GM12864 (cell line): ENCODE data around the gene P2RY8.

Experiments
- DNase-seq: peaks from one replicate; pipeline ENCODE4 v3.0.0-alpha.2; 2011; ENCODE audit warnings: low read depth
- H3K4me3 ChIP-seq: 2 replicates; pipeline ENCODE4 v1.5.1; 2011; ENCODE audit warnings: mild to moderate bottlenecking, low read depth, low read length, control low read depth
- TF ChIP-seq, protein P1 (sequence below): IDR thresholded peaks from 2 replicates; pipeline ENCODE4 v1.5.1; 2011; ENCODE audit warnings: low read depth, mild to moderate bottlenecking, moderate library complexity, low read length, control low read depth, inconsistent platforms; ENCODE audit errors: missing control alignments

Gene P2RY8

DNA sequence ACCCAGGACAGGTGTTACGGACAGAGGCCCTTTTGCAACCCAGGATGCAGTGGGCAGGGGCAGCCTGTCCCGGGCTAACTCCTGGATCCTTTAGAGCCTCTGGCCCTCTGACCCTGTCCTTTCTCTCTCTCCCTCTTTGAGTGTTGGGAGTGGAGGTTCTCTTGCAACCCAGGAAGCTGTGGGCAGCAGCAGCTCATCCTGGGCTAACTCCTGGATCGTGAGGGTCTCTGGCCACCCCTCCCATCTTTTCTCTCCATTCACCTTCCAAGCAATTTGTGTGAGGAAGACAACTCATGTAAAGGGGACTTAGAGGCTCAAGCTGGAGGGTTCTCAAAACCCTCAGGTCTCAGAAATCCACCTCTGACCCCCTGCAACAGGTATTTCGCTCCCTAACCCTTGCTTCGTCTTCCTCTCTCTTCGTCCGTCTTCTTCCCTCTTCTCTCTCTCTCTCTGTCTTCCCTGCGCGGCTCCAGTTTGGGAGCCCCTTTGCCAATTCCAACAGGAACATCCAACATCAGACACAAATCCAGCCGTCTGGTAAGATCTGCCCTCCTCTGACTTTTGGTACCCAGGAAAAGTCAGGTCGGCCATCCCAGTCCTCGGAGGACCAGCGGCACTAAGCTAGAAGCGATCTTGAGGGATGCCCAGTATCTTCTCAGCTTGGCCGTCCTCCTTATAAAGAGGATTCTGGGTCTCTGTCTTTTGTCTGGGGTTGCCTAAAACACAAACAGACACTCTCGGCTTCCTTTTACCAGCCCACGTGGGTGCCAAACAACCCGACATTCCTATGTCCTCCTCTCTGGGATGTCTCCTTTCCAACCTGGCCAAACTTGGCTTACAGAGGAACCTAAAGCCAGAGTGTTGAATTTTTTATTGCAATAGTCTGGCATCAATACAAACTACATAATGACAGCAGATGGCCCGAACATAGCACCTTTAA is 92.2 kb downstream of the P2RY8 start:
- TF ChIP-seq, protein P1, sequence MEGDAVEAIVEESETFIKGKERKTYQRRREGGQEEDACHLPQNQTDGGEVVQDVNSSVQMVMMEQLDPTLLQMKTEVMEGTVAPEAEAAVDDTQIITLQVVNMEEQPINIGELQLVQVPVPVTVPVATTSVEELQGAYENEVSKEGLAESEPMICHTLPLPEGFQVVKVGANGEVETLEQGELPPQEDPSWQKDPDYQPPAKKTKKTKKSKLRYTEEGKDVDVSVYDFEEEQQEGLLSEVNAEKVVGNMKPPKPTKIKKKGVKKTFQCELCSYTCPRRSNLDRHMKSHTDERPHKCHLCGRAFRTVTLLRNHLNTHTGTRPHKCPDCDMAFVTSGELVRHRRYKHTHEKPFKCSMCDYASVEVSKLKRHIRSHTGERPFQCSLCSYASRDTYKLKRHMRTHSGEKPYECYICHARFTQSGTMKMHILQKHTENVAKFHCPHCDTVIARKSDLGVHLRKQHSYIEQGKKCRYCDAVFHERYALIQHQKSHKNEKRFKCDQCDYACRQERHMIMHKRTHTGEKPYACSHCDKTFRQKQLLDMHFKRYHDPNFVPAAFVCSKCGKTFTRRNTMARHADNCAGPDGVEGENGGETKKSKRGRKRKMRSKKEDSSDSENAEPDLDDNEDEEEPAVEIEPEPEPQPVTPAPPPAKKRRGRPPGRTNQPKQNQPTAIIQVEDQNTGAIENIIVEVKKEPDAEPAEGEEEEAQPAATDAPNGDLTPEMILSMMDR: no peak
- H3K4me3 ChIP-seq: no peak overlapping the region
- no peak for DNase-seq

DNA sequence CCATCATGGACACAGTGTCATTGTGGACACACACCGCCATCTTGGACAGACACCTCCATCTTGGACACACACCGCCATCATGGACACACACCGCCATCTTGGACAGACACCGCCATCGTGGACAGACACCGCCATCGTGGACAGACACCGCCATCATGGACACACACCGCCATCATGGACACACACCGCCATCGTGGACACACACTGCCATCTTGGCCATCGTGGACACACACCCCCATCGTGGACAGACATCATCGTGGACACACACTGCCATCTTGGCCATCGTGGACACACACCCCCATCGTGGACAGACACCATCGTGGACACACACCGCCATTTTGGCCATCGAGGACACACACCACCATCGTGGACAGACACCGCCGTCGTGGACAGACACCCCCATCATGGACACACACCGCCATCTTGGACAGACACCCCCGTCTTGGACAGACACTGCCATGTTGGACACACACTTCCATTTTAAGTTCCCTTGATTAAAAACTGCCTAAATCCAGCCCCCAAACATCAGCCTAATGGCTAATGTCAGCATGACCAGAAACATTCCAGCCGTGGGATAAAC is 93.4 kb downstream of the P2RY8 start:
- no peak for DNase-seq
- TF ChIP-seq, protein P1: no peak

DNA sequence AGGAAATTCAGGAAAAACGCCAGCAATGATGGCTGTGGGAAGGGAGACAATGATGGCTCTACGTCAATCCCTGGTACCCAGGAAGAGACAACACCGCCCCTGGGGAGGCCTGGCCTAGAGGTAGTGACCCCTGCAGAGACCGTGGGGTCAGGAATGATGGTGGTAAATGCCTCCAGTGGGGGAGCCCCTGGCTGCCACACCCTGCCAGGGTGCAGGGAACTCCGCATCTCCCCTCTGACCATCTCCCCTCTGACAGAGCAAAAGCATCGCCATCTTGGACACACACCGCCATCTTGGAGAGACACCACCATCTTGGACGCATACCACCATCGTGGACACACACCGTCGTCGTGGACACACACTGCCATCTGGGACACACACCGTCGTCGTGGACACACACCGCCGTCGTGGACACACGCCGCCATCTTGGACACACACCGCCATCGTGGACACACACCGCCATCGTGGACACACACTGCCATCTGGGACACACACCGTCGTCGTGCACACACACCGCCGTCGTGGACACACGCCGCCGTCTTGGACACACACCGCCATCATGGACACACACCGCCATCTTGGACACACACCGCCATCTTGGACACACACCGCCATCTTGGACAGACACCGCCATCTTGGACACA is 94.1 kb downstream of the P2RY8 start:
- TF ChIP-seq, protein P1: no peak
- H3K4me3 ChIP-seq: no peak overlapping the region
- DNase-seq: no peak

More for the DNA sequence above, 93.4 kb downstream of the P2RY8 start:
- no peak overlapping the region for H3K4me3 ChIP-seq

- DNase-seq: no peak
- H3K4me3 ChIP-seq: no peak overlapping the region
- TF ChIP-seq, protein P1: no peak
Measured at GRCh38 chrX:1442016-1442665, 94.8 kb downstream of the P2RY8 start.

- H3K4me3 ChIP-seq: no peak overlapping the region
- TF ChIP-seq, protein P1: no peak
- no peak for DNase-seq
Measured at GRCh38 chrX:1440506-1440905, 96.5 kb downstream of the P2RY8 start.

- no peak for DNase-seq
- TF ChIP-seq, protein P1: no peak
- no peak overlapping the region for H3K4me3 ChIP-seq
Measured at GRCh38 chrX:1435241-1435895, 101.6 kb downstream of the P2RY8 start.
